ENCODE results near the gene C1QTNF5.

The C1QTNF5 gene

GRCh38 chr11:119337581-119338317 lies 2.9 kb downstream of the C1QTNF5 start:
- DNase-seq (no peak), ATAC-seq (no peak)

- DNase-seq, result no peak
- no peak for ATAC-seq
Observed at GRCh38 chr11:119336744-119337469, 3.8 kb downstream of the C1QTNF5 start.

GRCh38 chr11:119335655-119336543 lies 4.8 kb downstream of the C1QTNF5 start:
- ATAC-seq (no peak), DNase-seq (no peak)

GRCh38 chr11:119335091-119335654 lies 5.5 kb downstream of the C1QTNF5 start:
- ATAC-seq (no peak), DNase-seq (no peak)

GRCh38 chr11:119334174-119334930 lies 6.3 kb downstream of the C1QTNF5 start, which contains the start of gene RNF26:
Gene RNF26 (plus strand): TSS chr11:119334527. CDS start chr11:119335123, 596 bp downstream.
- peak; percentile 90 for ATAC-seq

GRCh38 chr11:119332111-119332765 lies 8.4 kb downstream of the C1QTNF5 start:
- no peak for ATAC-seq

More at GRCh38 chr11:119334174-119334930, 6.3 kb downstream of the C1QTNF5 start, which contains the start of gene RNF26:
- peak; percentile 91 for DNase-seq

GRCh38 chr11:119330237-119330636 lies 10.4 kb downstream of the C1QTNF5 start:
- ATAC-seq, result no peak
- no peak for DNase-seq

More at GRCh38 chr11:119332111-119332765, 8.4 kb downstream of the C1QTNF5 start:
- DNase-seq, result no peak

- DNase-seq (no peak), ATAC-seq (no peak)
Observed at GRCh38 chr11:119329320-119329719, 11.4 kb downstream of the C1QTNF5 start.

GRCh38 chr11:119324189-119324588 lies 16.5 kb downstream of the C1QTNF5 start:
- ATAC-seq, result no peak
- no peak for DNase-seq

GRCh38 chr11:119323532-119324033 lies 17.1 kb downstream of the C1QTNF5 start:
- DNase-seq (peak; percentile 87), ATAC-seq (no peak)

GRCh38 chr11:119322921-119323531 lies 17.7 kb downstream of the C1QTNF5 start:
- ATAC-seq (no peak), DNase-seq (peak; percentile 2)

GRCh38 chr11:119322360-119322739 lies 18.3 kb downstream of the C1QTNF5 start:
- ATAC-seq, result no peak
- no peak for DNase-seq

- DNase-seq, result peak; percentile 68
- peak; percentile 61 for ATAC-seq
Observed at GRCh38 chr11:119320776-119321524, 19.7 kb downstream of the C1QTNF5 start.

- ATAC-seq (no peak), DNase-seq (peak; percentile 6)
Observed at GRCh38 chr11:119320240-119320775, 20.4 kb downstream of the C1QTNF5 start.

GRCh38 chr11:119319700-119320239 lies 20.9 kb downstream of the C1QTNF5 start:
- ATAC-seq, result no peak
- peak; percentile 3 for DNase-seq

GRCh38 chr11:119319136-119319699 lies 21.5 kb downstream of the C1QTNF5 start:
- DNase-seq (peak; percentile 3), ATAC-seq (no peak)

GRCh38 chr11:119318240-119319135 lies 22.2 kb downstream of the C1QTNF5 start:
- DNase-seq, result peak; percentile 22
- no peak for ATAC-seq

All from stimulated activated naive CD8-positive, alpha-beta T cell treated with anti-CD3 and anti-CD28 coated beads, Interleukin-15, Interleukin-2, amounts not matched to agents 100 U/mL and 50 U/mL, for 24 hours (primary cell).